ENCODE measurements around the gene BRIP1.

Gene BRIP1

GRCh38 chr17:61647047-61647446 is 216.3 kb downstream of the BRIP1 start:
- no peak overlapping the region for H4K5ac ChIP-seq (ENCODE audit: low read length)

DNA sequence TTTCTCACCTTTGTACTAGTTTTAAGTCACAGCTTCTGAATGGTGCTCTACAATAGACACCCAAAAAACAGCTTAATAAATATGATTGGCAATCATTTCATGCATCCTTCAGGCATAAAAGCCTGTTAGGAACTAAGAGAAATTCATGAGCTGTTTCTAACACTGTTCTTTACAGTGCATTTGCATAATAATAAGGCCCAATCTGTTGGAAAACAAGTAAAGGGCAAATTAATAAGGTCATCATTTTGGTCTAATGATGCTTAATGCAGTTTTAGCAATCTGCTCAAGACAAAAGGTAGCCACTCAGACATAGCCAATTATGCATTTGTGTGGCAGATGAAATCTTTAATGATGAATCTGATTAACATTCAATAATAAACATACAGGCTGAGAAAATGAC is 216.8 kb downstream of the BRIP1 start:
- Histone ChIP-seq H3K27ac (ENCODE audit: low read depth, low read length) (no peak overlapping the region), H2AK5ac (ENCODE audit: low read length) (no peak overlapping the region), H3K36me3 (ENCODE audit: control insufficient read depth, insufficient read depth, low read length) (no peaks in the 10 kb centered on the region), H3K18ac (ENCODE audit: low read length) (no peak overlapping the region), H3K27me3 (ENCODE audit: insufficient read depth, low read length, poor library complexity) (no peaks in the 10 kb centered on the region), H4K5ac (ENCODE audit: low read length) (no peak overlapping the region), H3K9ac (ENCODE audit: low read length) (no peak overlapping the region), H3K23ac (ENCODE audit: low read length) (no peak overlapping the region), H4K8ac (ENCODE audit: low read depth, low read length) (no peak overlapping the region), H2BK5ac (ENCODE audit: low read length) (no peak overlapping the region), H3K4me2 (ENCODE audit: low read length) (no peak overlapping the region), H3K56ac (ENCODE audit: low read length) (no peak overlapping the region), H3K4ac (ENCODE audit: low read depth, low read length) (no peak overlapping the region), H3K79me1 (ENCODE audit: low read length) (no peaks in the 10 kb centered on the region), H3K4me1 (ENCODE audit: control insufficient read depth, low read depth, low read length) (no peaks in the 10 kb centered on the region), H2BK120ac (ENCODE audit: low read depth, low read length) (no peak overlapping the region), H3K79me2 (ENCODE audit: control insufficient read depth, insufficient read depth, low read length) (no peaks in the 10 kb centered on the region), H2BK15ac (replicated peaks; ENCODE audit: low read depth) (no peak overlapping the region), H3K4me3 (ENCODE audit: low read length) (no peak overlapping the region)
- DNase-seq: no peak

More at GRCh38 chr17:61647047-61647446, 216.3 kb downstream of the BRIP1 start:
- Histone ChIP-seq H3K18ac (ENCODE audit: low read length) (no peak overlapping the region), H2AK5ac (ENCODE audit: low read length) (no peak overlapping the region), H3K36me3 (ENCODE audit: control insufficient read depth, insufficient read depth, low read length) (no peaks in the 10 kb centered on the region), H3K79me2 (ENCODE audit: control insufficient read depth, insufficient read depth, low read length) (no peaks in the 10 kb centered on the region), H3K79me1 (ENCODE audit: low read length) (no peaks in the 10 kb centered on the region), H3K4me3 (ENCODE audit: low read length) (no peak overlapping the region), H2BK15ac (replicated peaks; ENCODE audit: low read depth) (no peak overlapping the region), H2BK120ac (ENCODE audit: low read depth, low read length) (no peak overlapping the region), H3K27ac (ENCODE audit: low read depth, low read length) (no peak overlapping the region), H3K23ac (ENCODE audit: low read length) (no peak overlapping the region), H3K4ac (ENCODE audit: low read depth, low read length) (no peak overlapping the region), H3K9ac (ENCODE audit: low read length) (no peak overlapping the region), H3K27me3 (ENCODE audit: insufficient read depth, low read length, poor library complexity) (no peaks in the 10 kb centered on the region), H3K4me1 (ENCODE audit: control insufficient read depth, low read depth, low read length) (no peaks in the 10 kb centered on the region), H3K4me2 (ENCODE audit: low read length) (no peak overlapping the region), H2BK5ac (ENCODE audit: low read length) (no peak overlapping the region), H3K56ac (ENCODE audit: low read length) (no peak overlapping the region), H4K8ac (ENCODE audit: low read depth, low read length) (no peak overlapping the region)
- no CpG with 5 or more reads among the region's 2 CpGs for WGBS (ENCODE audit: extremely low coverage, insufficient coverage, low lambda C conversion rate)
- no peak for DNase-seq

- Histone ChIP-seq H3K23ac (ENCODE audit: low read length) (no peak overlapping the region), H2BK15ac (replicated peaks; ENCODE audit: low read depth) (no peak overlapping the region), H4K5ac (ENCODE audit: low read length) (no peak overlapping the region), H4K8ac (ENCODE audit: low read depth, low read length) (no peak overlapping the region), H3K9ac (ENCODE audit: low read length) (no peak overlapping the region), H2BK5ac (ENCODE audit: low read length) (no peak overlapping the region), H3K4me3 (ENCODE audit: low read length) (no peak overlapping the region), H3K18ac (ENCODE audit: low read length) (no peak overlapping the region), H3K56ac (ENCODE audit: low read length) (no peak overlapping the region), H3K4me2 (ENCODE audit: low read length) (no peak overlapping the region), H3K4me1 (ENCODE audit: control insufficient read depth, low read depth, low read length) (no peaks in the 10 kb centered on the region), H3K27me3 (ENCODE audit: insufficient read depth, low read length, poor library complexity) (no peaks in the 10 kb centered on the region), H3K27ac (ENCODE audit: low read depth, low read length) (no peak overlapping the region), H3K4ac (ENCODE audit: low read depth, low read length) (no peak overlapping the region), H2BK120ac (ENCODE audit: low read depth, low read length) (no peak overlapping the region), H3K79me1 (ENCODE audit: low read length) (no peaks in the 10 kb centered on the region), H2AK5ac (ENCODE audit: low read length) (no peak overlapping the region), H3K36me3 (ENCODE audit: control insufficient read depth, insufficient read depth, low read length) (no peaks in the 10 kb centered on the region), H3K79me2 (ENCODE audit: control insufficient read depth, insufficient read depth, low read length) (no peaks in the 10 kb centered on the region)
- no peak for DNase-seq
- WGBS (ENCODE audit: extremely low coverage, insufficient coverage, low lambda C conversion rate): no CpG with 5 or more reads among the region's 3 CpGs
Observed at GRCh38 chr17:61645920-61646319, 217.4 kb downstream of the BRIP1 start.

DNA sequence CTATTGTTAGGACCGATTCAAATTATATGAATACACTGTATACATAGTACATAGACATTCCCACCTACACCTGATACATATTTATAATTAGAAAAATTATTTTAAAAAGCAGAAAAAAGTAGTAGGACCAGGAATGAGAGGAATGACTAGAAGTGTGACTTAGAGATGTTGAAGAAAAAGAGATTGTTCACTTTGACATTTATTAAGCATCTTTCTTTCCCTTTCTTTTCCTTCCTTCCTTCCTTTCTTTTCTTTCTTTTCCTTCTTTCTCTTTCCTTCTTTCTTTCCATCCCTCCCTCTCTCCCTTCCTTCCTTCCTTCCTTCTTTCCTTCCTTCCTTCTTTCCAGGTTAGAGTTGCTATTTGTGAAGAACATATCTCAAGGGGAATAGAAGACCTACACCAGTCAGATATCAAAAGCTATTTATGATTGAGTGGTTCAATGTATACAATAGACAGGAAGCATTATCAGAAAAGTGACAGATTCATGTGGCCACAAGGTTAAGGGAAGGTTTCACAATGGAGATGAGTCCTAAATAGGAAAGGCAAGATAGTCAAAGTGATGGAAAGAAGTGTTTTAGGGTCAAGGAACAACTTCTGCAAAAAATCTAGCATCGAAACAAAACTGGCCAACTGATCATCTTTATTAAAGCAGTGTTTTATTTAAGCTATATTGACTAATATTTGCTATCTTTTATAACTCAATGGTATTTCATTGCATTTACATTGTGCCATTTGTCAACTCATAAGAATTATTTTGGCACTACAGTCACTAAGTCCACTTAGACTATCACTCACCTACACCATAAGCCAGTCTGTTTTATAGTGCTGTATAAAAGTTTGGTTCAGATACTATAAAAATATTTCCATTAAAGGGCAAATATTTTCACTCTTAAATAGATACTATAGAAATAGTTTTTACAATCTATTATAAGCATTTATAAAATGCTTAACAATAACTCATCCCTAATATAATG is 218.2 kb downstream of the BRIP1 start:
- Histone ChIP-seq H2BK15ac (replicated peaks; ENCODE audit: low read depth) (no peak overlapping the region), H2BK120ac (ENCODE audit: low read depth, low read length) (no peak overlapping the region), H3K4me3 (ENCODE audit: low read length) (no peak overlapping the region), H3K18ac (ENCODE audit: low read length) (no peak overlapping the region), H3K4ac (ENCODE audit: low read depth, low read length) (no peak overlapping the region), H4K8ac (ENCODE audit: low read depth, low read length) (no peak overlapping the region), H3K79me1 (ENCODE audit: low read length) (no peaks in the 10 kb centered on the region), H3K27ac (ENCODE audit: low read depth, low read length) (no peak overlapping the region), H3K9ac (ENCODE audit: low read length) (no peak overlapping the region), H3K4me2 (ENCODE audit: low read length) (no peak overlapping the region), H3K36me3 (ENCODE audit: control insufficient read depth, insufficient read depth, low read length) (no peaks in the 10 kb centered on the region), H3K56ac (ENCODE audit: low read length) (no peak overlapping the region), H3K79me2 (ENCODE audit: control insufficient read depth, insufficient read depth, low read length) (no peaks in the 10 kb centered on the region), H3K27me3 (ENCODE audit: insufficient read depth, low read length, poor library complexity) (no peaks in the 10 kb centered on the region), H2AK5ac (ENCODE audit: low read length) (no peak overlapping the region), H3K23ac (ENCODE audit: low read length) (no peak overlapping the region), H3K4me1 (ENCODE audit: control insufficient read depth, low read depth, low read length) (no peaks in the 10 kb centered on the region), H2BK5ac (ENCODE audit: low read length) (no peak overlapping the region), H4K5ac (ENCODE audit: low read length) (no peak overlapping the region)
- no peak for DNase-seq
- WGBS (ENCODE audit: extremely low coverage, insufficient coverage, low lambda C conversion rate): no CpG with 5 or more reads among the region's 2 CpGs

DNA sequence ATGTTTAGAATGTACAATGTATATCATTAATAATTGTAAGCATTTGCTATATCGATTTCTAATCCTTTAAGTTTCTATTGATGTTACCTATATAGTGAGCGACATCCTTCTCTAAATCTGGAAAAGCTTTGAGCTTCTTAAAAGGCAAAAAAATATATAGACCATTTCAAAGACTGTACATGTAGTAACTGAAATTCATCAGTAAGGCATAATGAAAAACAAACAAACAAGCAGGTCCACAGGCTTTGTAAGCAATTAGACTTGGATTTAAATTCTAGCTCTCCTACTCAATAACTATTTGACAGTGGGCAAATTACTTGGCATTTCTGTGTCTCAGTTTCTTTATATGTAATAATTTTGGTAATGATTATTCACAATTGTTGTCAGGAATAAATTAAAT is 220.6 kb downstream of the BRIP1 start:
- Histone ChIP-seq H3K4me1 (ENCODE audit: control insufficient read depth, low read depth, low read length) (no peaks in the 10 kb centered on the region), H3K27me3 (ENCODE audit: insufficient read depth, low read length, poor library complexity) (no peaks in the 10 kb centered on the region), H3K79me1 (ENCODE audit: low read length) (no peaks in the 10 kb centered on the region), H3K4ac (ENCODE audit: low read depth, low read length) (no peak overlapping the region), H3K36me3 (ENCODE audit: control insufficient read depth, insufficient read depth, low read length) (no peaks in the 10 kb centered on the region), H3K18ac (ENCODE audit: low read length) (no peak overlapping the region), H3K9ac (ENCODE audit: low read length) (no peak overlapping the region), H2BK120ac (ENCODE audit: low read depth, low read length) (no peak overlapping the region), H3K56ac (ENCODE audit: low read length) (no peak overlapping the region), H2BK5ac (ENCODE audit: low read length) (no peak overlapping the region), H4K5ac (ENCODE audit: low read length) (no peak overlapping the region), H2BK15ac (replicated peaks; ENCODE audit: low read depth) (no peak overlapping the region), H2AK5ac (ENCODE audit: low read length) (no peak overlapping the region), H4K8ac (ENCODE audit: low read depth, low read length) (no peak overlapping the region), H3K27ac (ENCODE audit: low read depth, low read length) (no peak overlapping the region), H3K23ac (ENCODE audit: low read length) (no peak overlapping the region), H3K4me2 (ENCODE audit: low read length) (no peak overlapping the region), H3K79me2 (ENCODE audit: control insufficient read depth, insufficient read depth, low read length) (no peaks in the 10 kb centered on the region), H3K4me3 (ENCODE audit: low read length) (no peak overlapping the region)
- no peak for DNase-seq
- no CpG with 5 or more reads among the region's 2 CpGs for WGBS (ENCODE audit: extremely low coverage, insufficient coverage, low lambda C conversion rate)

- H3K4me2 ChIP-seq (ENCODE audit: low read length): no peak overlapping the region
- H3K18ac ChIP-seq (ENCODE audit: low read length): no peak overlapping the region
- H3K4me1 ChIP-seq (ENCODE audit: control insufficient read depth, low read depth, low read length): no peaks in the 10 kb centered on the region
- H4K8ac ChIP-seq (ENCODE audit: low read depth, low read length): no peak overlapping the region
- no peak overlapping the region for H4K5ac ChIP-seq (ENCODE audit: low read length)
- no peaks in the 10 kb centered on the region for H3K79me2 ChIP-seq (ENCODE audit: control insufficient read depth, insufficient read depth, low read length)
- H3K36me3 ChIP-seq (ENCODE audit: control insufficient read depth, insufficient read depth, low read length): no peaks in the 10 kb centered on the region
- no peaks in the 10 kb centered on the region for H3K79me1 ChIP-seq (ENCODE audit: low read length)
- H2BK5ac ChIP-seq (ENCODE audit: low read length): no peak overlapping the region
- no peak overlapping the region for H3K23ac ChIP-seq (ENCODE audit: low read length)
- H3K4ac ChIP-seq (ENCODE audit: low read depth, low read length): no peak overlapping the region
- no CpG with 5 or more reads among the region's 1 CpG for WGBS (ENCODE audit: extremely low coverage, insufficient coverage, low lambda C conversion rate)
- H3K9ac ChIP-seq (ENCODE audit: low read length): no peak overlapping the region
- H2BK120ac ChIP-seq (ENCODE audit: low read depth, low read length): no peak overlapping the region
- H3K27me3 ChIP-seq (ENCODE audit: insufficient read depth, low read length, poor library complexity): no peaks in the 10 kb centered on the region
- H3K27ac ChIP-seq (ENCODE audit: low read depth, low read length): no peak overlapping the region
- no peak overlapping the region for H3K56ac ChIP-seq (ENCODE audit: low read length)
- no peak overlapping the region for H3K4me3 ChIP-seq (ENCODE audit: low read length)
- no peak overlapping the region for H2BK15ac ChIP-seq (replicated peaks; ENCODE audit: low read depth)
- no peak for DNase-seq
- H2AK5ac ChIP-seq (ENCODE audit: low read length): no peak overlapping the region
Observed at GRCh38 chr17:61641715-61642114, 221.6 kb downstream of the BRIP1 start.
